Peyer's patch (tissue), 4 donors: ENCODE measurements around the gene PGAP6.
"Not testable (repeated sequence)": the region's sequence is repeated elsewhere in the genome, so short reads cannot be mapped to it uniquely, and the experiment has no call there.

ENCODE experiments used
- POLR2A ChIP-seq, 2 donors: fragments of 450-650 bp; IDR thresholded peaks; one replicate each; pipeline ENCODE4 v1.5.1; 2017; ENCODE audit warnings: antibody characterized with exemption in 2 of 2, mild to moderate bottlenecking in 2 of 2, moderate library complexity in 2 of 2
- TF ChIP-seq, protein P1 (sequence below), 6 experiments: fragments of 450-650 bp in 4 of 6; fragments of 200-600 bp in 2 of 6; sonication (generic) in 1 of 6; IDR thresholded peaks; one replicate each; pipeline ENCODE4 v1.5.1; 2017 to 2019; ENCODE audit warnings: antibody characterized with exemption in 6 of 6, mild to moderate bottlenecking in 3 of 6, moderate library complexity in 1 of 6

DNA sequence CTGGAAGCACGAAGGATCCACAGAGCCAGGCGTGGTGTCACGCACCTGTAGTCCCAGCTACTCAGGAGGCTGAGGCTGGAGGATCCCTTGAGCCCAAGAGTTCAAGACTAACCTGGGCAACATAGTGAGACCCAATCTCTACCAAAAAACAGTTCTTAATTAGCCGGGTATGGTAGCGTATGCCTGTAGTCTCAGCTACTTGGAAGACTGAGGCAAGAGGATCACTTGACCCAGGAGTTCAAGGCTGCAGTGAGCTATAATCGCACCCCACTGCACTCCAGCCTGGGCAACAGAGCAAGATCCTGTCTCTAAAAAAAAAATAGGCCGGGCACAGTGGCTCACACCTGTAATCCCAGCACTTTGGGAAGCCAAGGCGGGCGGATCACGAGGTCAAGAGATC, 33.3 kb downstream of the PGAP6 start:
- not testable (repeated sequence) for TF ChIP-seq POLR2A (IDR thresholded peaks at IDR 0.05)
- TF ChIP-seq, protein P1, sequence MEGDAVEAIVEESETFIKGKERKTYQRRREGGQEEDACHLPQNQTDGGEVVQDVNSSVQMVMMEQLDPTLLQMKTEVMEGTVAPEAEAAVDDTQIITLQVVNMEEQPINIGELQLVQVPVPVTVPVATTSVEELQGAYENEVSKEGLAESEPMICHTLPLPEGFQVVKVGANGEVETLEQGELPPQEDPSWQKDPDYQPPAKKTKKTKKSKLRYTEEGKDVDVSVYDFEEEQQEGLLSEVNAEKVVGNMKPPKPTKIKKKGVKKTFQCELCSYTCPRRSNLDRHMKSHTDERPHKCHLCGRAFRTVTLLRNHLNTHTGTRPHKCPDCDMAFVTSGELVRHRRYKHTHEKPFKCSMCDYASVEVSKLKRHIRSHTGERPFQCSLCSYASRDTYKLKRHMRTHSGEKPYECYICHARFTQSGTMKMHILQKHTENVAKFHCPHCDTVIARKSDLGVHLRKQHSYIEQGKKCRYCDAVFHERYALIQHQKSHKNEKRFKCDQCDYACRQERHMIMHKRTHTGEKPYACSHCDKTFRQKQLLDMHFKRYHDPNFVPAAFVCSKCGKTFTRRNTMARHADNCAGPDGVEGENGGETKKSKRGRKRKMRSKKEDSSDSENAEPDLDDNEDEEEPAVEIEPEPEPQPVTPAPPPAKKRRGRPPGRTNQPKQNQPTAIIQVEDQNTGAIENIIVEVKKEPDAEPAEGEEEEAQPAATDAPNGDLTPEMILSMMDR (IDR thresholded peaks at IDR 0.05) = not testable (repeated sequence)
